BJ (cell line): ENCODE data around the gene NSD1. TPM values are rescaled to one million over a fixed set of nuclear protein-coding genes. Genes with fewer than 3 reads are reported as not detected.
A peak's percentile ranks its signal among the peaks of the same experiment; 100 is the strongest.

ENCODE experiments used
- CTCF ChIA-PET: fragments of 350-600 bp; formaldehyde crosslinking; extraction: SDS; loops from one replicate; lab custom pipeline; 2021; ENCODE audit warnings: antibody characterized with exemption, inconsistent platforms; lab: Yijun Ruan, JAX
- POLR2A ChIA-PET: fragments of 300-600 bp; sonication (Branson Sonifier 250); formaldehyde crosslinking; extraction: SDS; loops from one replicate; lab custom pipeline; 2021; ENCODE audit warnings: antibody characterized with exemption; lab: Charles Lee
- DNase-seq: peaks from one replicate; pipeline ENCODE4 v3.0.0-alpha.2; 2011; ENCODE audit warnings: low read depth
- H3K27me3 ChIP-seq: 2 replicates; pipeline ENCODE4 v1.6.0; 2011; ENCODE audit warnings: low read length; ENCODE audit not compliant: control insufficient read depth, insufficient read depth
- H3K36me3 ChIP-seq: 2 replicates; pipeline ENCODE4 v1.5.1; 2011; ENCODE audit warnings: low read length; ENCODE audit not compliant: control insufficient read depth, insufficient read depth
- H3K4me3 ChIP-seq: 2 replicates; pipeline ENCODE4 v1.5.1; 2011; ENCODE audit warnings: low read depth, mild to moderate bottlenecking, control low read depth, low read length
- CTCF ChIP-seq: IDR thresholded peaks from 2 replicates; pipeline ENCODE4 v1.5.1; 2011; ENCODE audit warnings: low read depth, mild to moderate bottlenecking, control low read depth, inconsistent platforms, low read length, moderate library complexity; ENCODE audit not compliant: insufficient read depth
- polyA plus RNA-seq: library from polyadenylated mRNA; depleted of rRNA; stranded (reverse); fragments of >200 nt; gene quantifications from 2 replicates; pipeline ENCODE4 v1.2.3, GENCODE V29; 2011

The NSD1 gene
- polyA plus RNA-seq, 1 experiment: 15.8 TPM

- ChIA-PET CTCF (interaction anchor here (0.6 to 7.2 kb wide), 48 partner anchors 8 to 1383 kb away, joined by 3 to 105 read pairs (median 5); partner anchors contain the start of genes FGFR4, LMAN2, NSD1 and PRELID1), POLR2A (no interaction called here)
- H3K4me3 ChIP-seq: no peak overlapping the region
- no peak for DNase-seq
- TF ChIP-seq CTCF: no peak
- no peaks in the 10 kb centered on the region for H3K27me3 ChIP-seq
- H3K36me3 ChIP-seq: no peaks in the 10 kb centered on the region
These were observed 20.9 kb upstream of the NSD1 start for GRCh38 chr5:177112589-177113220.

GRCh38 chr5:177113566-177114424, 19.8 kb upstream of the NSD1 start:
- Histone ChIP-seq H3K27me3 (no peaks in the 10 kb centered on the region), H3K36me3 (no peaks in the 10 kb centered on the region), H3K4me3 (no peak overlapping the region)
- peak; percentile 99 for TF ChIP-seq CTCF
- CTCF ChIA-PET: interaction anchor here (0.5 to 7.2 kb wide), 65 partner anchors 8 to 461 kb away, joined by 3 to 105 read pairs (median 4); partner anchors contain the start of genes FGFR4, NSD1, PRELID1 and RAB24
- no peak for DNase-seq
- POLR2A ChIA-PET: no interaction called here

- no peaks in the 10 kb centered on the region for H3K27me3 ChIP-seq
- no peak for TF ChIP-seq CTCF
- no peak for DNase-seq
- H3K36me3 ChIP-seq: no peaks in the 10 kb centered on the region
- POLR2A ChIA-PET: no interaction called here
- CTCF ChIA-PET: interaction anchor here (1.0 to 1.4 kb wide), 3 partner anchors 9 to 193 kb away, joined by 3 read pairs; no protein-coding TSS in a partner anchor
- H3K4me3 ChIP-seq: no peak overlapping the region
These were observed 16.8 kb upstream of the NSD1 start for GRCh38 chr5:177116631-177117373.

GRCh38 chr5:177117441-177118045, 16.0 kb upstream of the NSD1 start:
- DNase-seq: no peak
- TF ChIP-seq CTCF: no peak
- CTCF ChIA-PET: interaction anchor here (1.0 to 1.4 kb wide), 5 partner anchors 9 to 201 kb away, joined by 3 read pairs; no protein-coding TSS in a partner anchor
- H3K36me3 ChIP-seq: no peaks in the 10 kb centered on the region
- no peaks in the 10 kb centered on the region for H3K27me3 ChIP-seq
- POLR2A ChIA-PET: no interaction called here
- H3K4me3 ChIP-seq: no peak overlapping the region
